PC-9 (cell line): Measurements from ENCODE around the gene ALCAM.

ENCODE experiments used
- CTCF ChIP-seq: fragments of 200-600 bp; sonication (generic); conservative IDR thresholded peaks from 2 replicates; pipeline ENCODE4 v1.6.1; 2017; ENCODE audit warnings: mixed run types, antibody characterized with exemption, mild to moderate bottlenecking, moderate library complexity
- EZH2 ChIP-seq: fragments of 200-600 bp; sonication (generic); IDR thresholded peaks from 2 replicates; pipeline ENCODE4 v1.8.0; 2017; ENCODE audit warnings: antibody characterized with exemption, low read depth

- TF ChIP-seq CTCF (no peak), EZH2 (no peak)
Measured at GRCh38 chr3:105613120-105613519, 246.4 kb downstream of the ALCAM start.
